ENCODE data around the gene TPD52L1. TPM values are rescaled to one million over a fixed set of nuclear protein-coding genes. Genes with fewer than 3 reads are reported as not detected.

Gene TPD52L1
- total RNA-seq, 4 donors from 2014 or later, result 13.4 to 39.6 (median 21.2) TPM

- Histone ChIP-seq H3K27me3 (no peaks in the 10 kb centered on the region), H3K27ac (no peak overlapping the region), H3K4me3 (no peak overlapping the region), H3K36me3 (no peaks in the 10 kb centered on the region), H3K4me1 (no peaks in the 10 kb centered on the region), H3K9me3 (no peaks in the 10 kb centered on the region)
- TF ChIP-seq, protein P1, sequence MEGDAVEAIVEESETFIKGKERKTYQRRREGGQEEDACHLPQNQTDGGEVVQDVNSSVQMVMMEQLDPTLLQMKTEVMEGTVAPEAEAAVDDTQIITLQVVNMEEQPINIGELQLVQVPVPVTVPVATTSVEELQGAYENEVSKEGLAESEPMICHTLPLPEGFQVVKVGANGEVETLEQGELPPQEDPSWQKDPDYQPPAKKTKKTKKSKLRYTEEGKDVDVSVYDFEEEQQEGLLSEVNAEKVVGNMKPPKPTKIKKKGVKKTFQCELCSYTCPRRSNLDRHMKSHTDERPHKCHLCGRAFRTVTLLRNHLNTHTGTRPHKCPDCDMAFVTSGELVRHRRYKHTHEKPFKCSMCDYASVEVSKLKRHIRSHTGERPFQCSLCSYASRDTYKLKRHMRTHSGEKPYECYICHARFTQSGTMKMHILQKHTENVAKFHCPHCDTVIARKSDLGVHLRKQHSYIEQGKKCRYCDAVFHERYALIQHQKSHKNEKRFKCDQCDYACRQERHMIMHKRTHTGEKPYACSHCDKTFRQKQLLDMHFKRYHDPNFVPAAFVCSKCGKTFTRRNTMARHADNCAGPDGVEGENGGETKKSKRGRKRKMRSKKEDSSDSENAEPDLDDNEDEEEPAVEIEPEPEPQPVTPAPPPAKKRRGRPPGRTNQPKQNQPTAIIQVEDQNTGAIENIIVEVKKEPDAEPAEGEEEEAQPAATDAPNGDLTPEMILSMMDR (IDR thresholded peaks at IDR 0.05), result no peak
- TF ChIP-seq POLR2A (IDR thresholded peaks at IDR 0.05), result no peak
- no peak for DNase-seq
Measured at GRCh38 chr6:125262016-125263013, 108.7 kb downstream of the TPD52L1 start.

GRCh38 chr6:125264476-125264875 is 110.9 kb downstream of the TPD52L1 start:
- Histone ChIP-seq H3K36me3 (no peaks in the 10 kb centered on the region), H3K9me3 (no peaks in the 10 kb centered on the region), H3K4me1 (no peaks in the 10 kb centered on the region), H3K4me3 (no peak overlapping the region), H3K27me3 (no peaks in the 10 kb centered on the region), H3K27ac (no peak overlapping the region)
- TF ChIP-seq, protein P1 (IDR thresholded peaks at IDR 0.05), result no peak
- no peak for TF ChIP-seq POLR2A (IDR thresholded peaks at IDR 0.05)
- DNase-seq, result no peak

DNA sequence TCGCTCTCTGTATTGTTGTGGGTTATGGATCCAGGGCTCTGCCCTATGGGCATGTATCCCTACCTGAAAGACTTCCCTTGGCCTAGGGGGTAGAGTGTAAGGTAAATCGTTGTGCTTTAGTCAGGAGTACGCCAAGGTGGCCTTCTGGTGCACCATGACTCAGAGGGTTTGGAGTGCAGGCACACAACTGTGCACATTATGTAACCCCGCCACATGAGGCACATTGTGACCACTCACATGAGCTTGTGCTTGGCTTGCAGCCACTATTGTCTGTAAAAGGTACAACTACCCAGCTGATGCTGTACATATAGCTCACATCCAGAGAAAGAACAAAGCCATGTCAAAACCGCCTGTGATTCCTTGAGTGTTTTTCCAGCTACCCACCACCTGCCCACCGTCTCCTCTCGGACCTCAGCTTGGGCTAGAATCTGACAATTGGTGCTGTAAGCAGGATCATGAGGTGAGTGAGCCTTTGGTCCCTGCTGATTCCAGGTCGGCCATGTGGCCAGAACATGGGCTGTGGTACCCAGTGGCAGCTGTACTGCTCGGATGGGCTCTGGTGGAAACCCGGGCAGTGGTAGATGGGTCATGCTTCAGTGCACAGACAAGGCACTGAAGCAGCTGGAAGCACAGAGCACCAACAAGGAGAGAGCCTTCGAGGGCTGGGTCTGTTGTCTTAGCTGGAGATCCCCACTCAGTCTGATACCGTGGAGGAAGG is 114.4 kb downstream of the TPD52L1 start:
- no peaks in the 10 kb centered on the region for H3K9me3 ChIP-seq
- no peaks in the 10 kb centered on the region for H3K4me1 ChIP-seq
- H3K27ac ChIP-seq, result no peak overlapping the region
- H3K4me3 ChIP-seq, result no peak overlapping the region
- H3K36me3 ChIP-seq, result peaks cover 0 to 10% (median 0%) of the 10 kb centered on the region in 3 donors
- TF ChIP-seq, protein P1 (IDR thresholded peaks at IDR 0.05), result no peak
- no peak for TF ChIP-seq POLR2A (IDR thresholded peaks at IDR 0.05)
- no peaks in the 10 kb centered on the region for H3K27me3 ChIP-seq
- no peak for DNase-seq

- Histone ChIP-seq H3K36me3 (peaks cover 0 to 17% (median 0%) of the 10 kb centered on the region in 3 donors), H3K4me3 (no peak overlapping the region), H3K27ac (no peak overlapping the region), H3K4me1 (no peaks in the 10 kb centered on the region), H3K9me3 (no peaks in the 10 kb centered on the region), H3K27me3 (no peaks in the 10 kb centered on the region)
- no peak for DNase-seq
- TF ChIP-seq, protein P1 (IDR thresholded peaks at IDR 0.05), result no peak
- no peak for TF ChIP-seq POLR2A (IDR thresholded peaks at IDR 0.05)
Measured at GRCh38 chr6:125268765-125269164, 115.2 kb downstream of the TPD52L1 start.

DNA sequence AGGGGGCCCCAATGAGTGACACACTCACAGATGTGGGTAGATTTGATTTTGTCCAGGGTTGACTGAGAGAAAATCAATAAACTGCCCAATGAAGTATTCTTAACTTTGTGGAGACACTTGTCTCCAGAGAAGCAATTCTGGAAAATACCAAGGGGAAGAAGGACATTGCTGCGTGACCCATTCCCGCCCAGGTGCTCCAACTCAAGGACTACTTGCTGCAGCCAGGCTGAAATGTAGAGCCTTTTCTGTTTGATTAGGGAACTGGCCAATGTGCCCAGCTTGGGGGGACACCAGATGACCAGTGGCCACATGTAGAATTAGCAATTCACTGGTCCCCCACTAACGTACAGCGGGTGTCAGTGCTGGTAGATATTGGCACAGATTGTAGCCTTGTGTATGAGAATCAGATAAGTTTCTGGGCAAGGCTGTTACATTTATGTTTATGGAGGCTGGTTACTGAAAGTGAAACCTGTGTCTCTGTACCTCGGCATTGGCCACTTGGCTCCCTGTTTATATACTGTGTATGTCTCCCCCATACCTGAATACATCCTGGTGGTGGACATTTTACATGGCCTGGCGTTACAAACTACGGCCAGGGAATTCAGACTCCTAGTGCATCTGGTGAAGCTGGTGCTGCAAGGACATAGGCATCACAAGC is 115.9 kb downstream of the TPD52L1 start:
- no peak for DNase-seq

More for the DNA sequence above, 115.9 kb downstream of the TPD52L1 start:
- Histone ChIP-seq H3K4me1 (no peaks in the 10 kb centered on the region), H3K36me3 (peaks cover 0 to 21% (median 0%) of the 10 kb centered on the region in 3 donors), H3K9me3 (no peaks in the 10 kb centered on the region), H3K27me3 (no peaks in the 10 kb centered on the region), H3K27ac (no peak overlapping the region), H3K4me3 (no peak overlapping the region)
- TF ChIP-seq POLR2A (IDR thresholded peaks at IDR 0.05), result no peak
- TF ChIP-seq, protein P1 (IDR thresholded peaks at IDR 0.05), result peak in 1 of 6 experiments; percentile 4
